ENCODE results near the gene SNRK.

Gene SNRK

DNA sequence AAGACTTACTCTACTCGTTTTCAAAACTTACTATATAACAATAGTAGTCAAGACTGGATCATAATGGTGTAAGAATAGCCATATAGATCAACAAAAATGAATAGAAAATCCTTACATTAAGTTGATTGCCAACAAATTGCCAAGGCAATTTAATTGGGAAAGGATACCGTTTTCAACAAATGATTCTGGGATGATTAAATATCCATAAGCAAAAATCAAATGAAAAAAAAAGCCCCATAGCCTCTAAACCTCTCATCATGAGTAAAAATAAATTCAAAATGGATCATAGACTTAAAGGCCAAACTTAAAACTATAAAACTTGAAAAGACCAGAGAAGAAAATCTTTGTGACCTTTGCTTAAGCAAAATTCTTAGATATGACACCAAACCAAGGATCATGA is 5.3 kb upstream of the SNRK start:
- Mint-ChIP-seq H3K27ac (ENCODE audit: low read depth) (no peak overlapping the region), H3K4me3 (no peak overlapping the region), H3K36me3 (ENCODE audit: insufficient read depth) (peaks cover 4% of the 10 kb centered on the region), H3K4me1 (peaks cover 5% of the 10 kb centered on the region), H3K9me3 (no peaks in the 10 kb centered on the region), H3K27me3 (peaks cover 23% of the 10 kb centered on the region)
- ATAC-seq (replicated peaks; ENCODE audit: extremely low read depth, poor library complexity, severe bottlenecking), result no peak
- DNase-seq (ENCODE audit: low spot score in 2 of 2), result no peak

DNA sequence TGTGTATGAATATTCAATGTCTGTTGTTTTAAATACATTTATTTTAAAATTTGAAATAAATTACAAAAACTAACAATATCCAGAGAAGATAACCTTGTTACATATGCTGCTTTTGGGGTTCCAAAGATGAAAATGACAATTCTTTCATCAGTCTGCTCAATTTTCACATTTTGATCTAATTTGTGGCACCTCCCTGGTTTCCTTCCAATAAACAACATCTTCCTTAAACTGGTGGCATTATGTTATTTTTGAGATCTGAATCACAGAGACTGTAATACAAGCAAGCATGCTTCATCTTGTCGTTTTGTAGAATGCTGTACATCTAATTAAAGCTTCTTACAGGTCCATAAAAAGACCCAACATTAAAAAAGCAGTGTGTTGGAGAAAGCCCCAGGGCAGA is 2.2 kb upstream of the SNRK start:
- DNase-seq (ENCODE audit: low spot score in 2 of 2) (no peak), ATAC-seq (replicated peaks; ENCODE audit: extremely low read depth, poor library complexity, severe bottlenecking) (no peak)
- no peaks in the 10 kb centered on the region for H3K9me3 Mint-ChIP-seq
- H3K4me1 Mint-ChIP-seq, result peaks cover 12% of the 10 kb centered on the region
- no peak overlapping the region for H3K27ac Mint-ChIP-seq (ENCODE audit: low read depth)
- H3K36me3 Mint-ChIP-seq (ENCODE audit: insufficient read depth), result peaks cover 24% of the 10 kb centered on the region
- H3K4me3 Mint-ChIP-seq, result no peak overlapping the region
- peaks cover 6% of the 10 kb centered on the region for H3K27me3 Mint-ChIP-seq

DNA sequence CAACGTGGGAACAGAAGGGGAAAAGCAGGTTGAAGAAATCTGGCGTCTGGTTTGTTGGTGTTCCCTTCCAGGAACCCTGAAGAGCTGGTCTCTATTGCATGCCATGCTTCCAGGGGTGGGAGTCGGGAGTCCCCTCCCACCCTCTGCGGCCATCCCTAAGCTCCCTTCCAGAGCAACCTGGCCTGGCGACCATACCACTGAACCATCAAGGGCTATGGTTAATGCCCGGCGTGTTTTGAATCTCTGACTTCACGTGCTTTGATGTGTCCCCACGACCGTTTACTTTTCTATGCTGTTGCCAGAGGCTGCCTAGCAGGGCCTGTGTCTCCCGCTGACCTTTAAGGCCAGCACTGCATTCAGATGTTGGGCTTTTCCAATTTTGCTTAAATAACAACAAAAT is 696 bp upstream of the SNRK start:
- Mint-ChIP-seq H3K9me3 (no peaks in the 10 kb centered on the region), H3K4me3 (peak overlapping the region; percentile 87), H3K36me3 (ENCODE audit: insufficient read depth) (peaks cover 33% of the 10 kb centered on the region), H3K27ac (ENCODE audit: low read depth) (peak overlapping the region; percentile 81), H3K27me3 (no peaks in the 10 kb centered on the region), H3K4me1 (peaks cover 27% of the 10 kb centered on the region)
- no peak for ATAC-seq (replicated peaks; ENCODE audit: extremely low read depth, poor library complexity, severe bottlenecking)
- no peak for DNase-seq (ENCODE audit: low spot score in 2 of 2)

DNA sequence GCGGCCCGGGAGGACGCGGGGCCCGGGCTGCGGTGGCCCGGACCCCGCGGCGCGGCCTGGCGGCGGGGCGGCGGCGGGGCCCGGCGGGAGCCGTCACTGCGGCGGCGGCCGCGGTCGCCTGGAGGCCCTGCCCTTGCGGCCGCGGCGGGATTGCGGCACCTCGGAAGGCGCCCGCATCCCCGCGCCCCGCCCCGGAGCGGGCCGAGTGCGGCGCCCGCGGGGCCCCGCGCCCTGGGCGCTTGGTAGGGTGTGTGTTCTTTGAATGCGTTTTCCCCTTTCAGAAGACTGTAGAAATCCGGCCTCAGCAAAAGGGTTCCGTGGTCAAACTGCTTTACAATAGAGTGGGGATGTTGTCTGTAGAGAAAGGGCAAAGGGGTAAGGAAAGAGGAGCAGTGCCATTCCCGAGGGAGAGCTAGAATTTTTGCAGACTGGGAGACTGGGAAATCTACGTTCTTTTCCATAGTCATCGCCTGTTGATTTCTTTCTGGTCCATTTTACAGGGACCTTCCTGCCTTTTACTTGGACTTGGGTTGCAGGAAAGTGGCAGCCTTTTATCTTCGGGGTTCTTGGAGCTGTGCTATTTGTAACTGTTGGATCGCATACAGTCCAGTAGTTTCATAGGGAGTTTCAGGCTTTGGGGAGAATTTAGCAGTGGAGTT is 630 bp downstream of the SNRK start:
- H3K27ac Mint-ChIP-seq (ENCODE audit: low read depth), result peak overlapping the region; percentile 90
- H3K36me3 Mint-ChIP-seq (ENCODE audit: insufficient read depth), result peaks cover 35% of the 10 kb centered on the region
- peak overlapping the region; percentile 87 for H3K4me3 Mint-ChIP-seq
- ATAC-seq (replicated peaks; ENCODE audit: extremely low read depth, poor library complexity, severe bottlenecking) (peak; percentile 12), DNase-seq (ENCODE audit: low spot score in 2 of 2) (no peak)
- H3K4me1 Mint-ChIP-seq, result peaks cover 40% of the 10 kb centered on the region
- H3K9me3 Mint-ChIP-seq, result no peaks in the 10 kb centered on the region
- no peaks in the 10 kb centered on the region for H3K27me3 Mint-ChIP-seq

DNA sequence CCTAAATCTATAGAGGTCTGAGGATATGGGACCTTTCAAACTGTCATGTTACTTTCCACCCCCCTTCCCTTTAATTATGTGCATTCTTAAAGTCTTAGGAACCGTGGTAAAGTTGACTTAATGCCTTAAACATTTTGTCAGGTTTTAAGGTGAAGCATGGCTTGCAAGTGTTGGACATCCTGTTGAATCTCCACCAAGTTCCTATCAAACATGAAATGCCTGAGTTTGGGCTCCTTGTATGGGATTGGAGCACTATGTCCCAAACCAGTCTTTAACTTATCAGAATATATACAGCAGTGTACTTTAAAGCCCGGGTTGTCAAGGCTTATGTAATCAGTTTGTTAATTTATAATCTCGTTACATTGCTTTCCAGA is 1.1 kb downstream of the SNRK start:
- H3K4me1 Mint-ChIP-seq, result peaks cover 46% of the 10 kb centered on the region
- peak overlapping the region; percentile 87 for H3K4me3 Mint-ChIP-seq
- DNase-seq (ENCODE audit: low spot score in 2 of 2) (no peak), ATAC-seq (replicated peaks; ENCODE audit: extremely low read depth, poor library complexity, severe bottlenecking) (no peak)
- no peaks in the 10 kb centered on the region for H3K9me3 Mint-ChIP-seq
- H3K27me3 Mint-ChIP-seq, result no peaks in the 10 kb centered on the region
- H3K36me3 Mint-ChIP-seq (ENCODE audit: insufficient read depth), result peaks cover 35% of the 10 kb centered on the region
- H3K27ac Mint-ChIP-seq (ENCODE audit: low read depth), result peak overlapping the region; percentile 90

DNA sequence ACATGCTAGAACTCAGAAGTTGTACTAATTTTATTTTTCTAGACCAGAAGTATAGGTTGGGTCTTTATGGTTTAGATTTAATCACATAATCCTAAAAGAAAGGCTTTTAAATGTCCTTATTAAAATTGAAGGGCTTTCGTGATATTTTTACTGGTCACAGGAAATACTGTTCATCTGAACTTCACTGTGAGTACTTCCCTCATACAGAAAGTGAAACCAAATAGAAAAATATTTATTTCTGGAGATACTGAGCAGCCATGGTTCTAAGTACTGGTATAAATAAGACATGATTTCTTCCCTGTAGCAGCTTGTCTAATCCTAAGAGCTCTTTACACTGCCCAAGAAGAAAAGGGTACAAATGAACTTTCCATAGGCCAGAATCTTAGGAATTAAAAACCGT is 2.0 kb downstream of the SNRK start:
- no peaks in the 10 kb centered on the region for H3K9me3 Mint-ChIP-seq
- H3K4me1 Mint-ChIP-seq, result peaks cover 54% of the 10 kb centered on the region
- H3K4me3 Mint-ChIP-seq, result peak overlapping the region; percentile 87
- H3K36me3 Mint-ChIP-seq (ENCODE audit: insufficient read depth), result peaks cover 38% of the 10 kb centered on the region
- no peaks in the 10 kb centered on the region for H3K27me3 Mint-ChIP-seq
- DNase-seq (ENCODE audit: low spot score in 2 of 2), result no peak
- H3K27ac Mint-ChIP-seq (ENCODE audit: low read depth), result peak overlapping the region; percentile 90
- peak; percentile 27 for ATAC-seq (replicated peaks; ENCODE audit: extremely low read depth, poor library complexity, severe bottlenecking)

DNA sequence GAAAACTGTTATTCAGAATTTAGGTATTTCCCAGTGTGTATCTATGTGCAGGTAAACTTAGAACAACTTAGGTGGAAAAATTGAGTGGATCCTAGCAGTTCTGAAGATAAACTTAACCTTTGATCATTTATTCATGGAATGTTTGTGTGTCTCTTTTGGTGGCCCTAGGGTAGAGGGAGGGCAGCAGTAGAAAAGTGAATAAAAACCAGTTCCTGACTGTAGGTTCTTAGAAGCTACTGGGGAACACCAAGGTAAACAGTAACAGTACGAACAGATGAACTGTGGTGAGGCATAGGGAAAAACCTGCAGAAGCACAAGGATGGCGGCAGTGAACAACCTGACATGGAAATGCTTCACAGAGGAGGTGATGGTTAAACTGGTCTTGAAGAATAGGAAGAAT is 2.5 kb downstream of the SNRK start:
- peaks cover 38% of the 10 kb centered on the region for H3K36me3 Mint-ChIP-seq (ENCODE audit: insufficient read depth)
- DNase-seq (ENCODE audit: low spot score in 2 of 2) (no peak), ATAC-seq (replicated peaks; ENCODE audit: extremely low read depth, poor library complexity, severe bottlenecking) (no peak)

DNA sequence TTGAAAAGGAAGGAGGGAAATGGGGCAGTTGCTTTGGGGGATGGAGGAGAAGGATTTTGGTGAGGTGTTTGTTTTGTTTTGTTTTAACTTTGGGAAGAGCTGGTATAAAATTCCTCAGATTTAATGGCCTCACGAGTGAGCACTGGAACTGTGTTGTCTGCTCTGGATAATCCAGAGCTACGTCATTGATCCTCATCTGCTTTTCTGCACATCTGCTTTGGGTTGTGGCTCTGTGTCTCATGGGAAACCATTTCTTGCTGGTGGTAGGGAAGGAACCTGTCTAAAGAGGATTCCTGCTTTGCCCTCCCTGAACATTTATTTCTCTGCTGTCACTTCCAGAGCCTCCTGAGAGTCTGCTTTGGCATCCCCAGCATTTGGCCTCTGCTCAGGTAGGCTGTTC is 3.1 kb downstream of the SNRK start:
- H3K4me1 Mint-ChIP-seq, result peaks cover 55% of the 10 kb centered on the region
- DNase-seq (ENCODE audit: low spot score in 2 of 2) (no peak), ATAC-seq (replicated peaks; ENCODE audit: extremely low read depth, poor library complexity, severe bottlenecking) (no peak)
- peak overlapping the region; percentile 90 for H3K27ac Mint-ChIP-seq (ENCODE audit: low read depth)
- peaks cover 38% of the 10 kb centered on the region for H3K36me3 Mint-ChIP-seq (ENCODE audit: insufficient read depth)
- H3K4me3 Mint-ChIP-seq, result peak overlapping the region; percentile 87
- H3K27me3 Mint-ChIP-seq, result no peaks in the 10 kb centered on the region
- no peaks in the 10 kb centered on the region for H3K9me3 Mint-ChIP-seq

More for the DNA sequence above, 2.5 kb downstream of the SNRK start:
- H3K4me3 Mint-ChIP-seq, result peak overlapping the region; percentile 87
- peaks cover 55% of the 10 kb centered on the region for H3K4me1 Mint-ChIP-seq
- H3K27ac Mint-ChIP-seq (ENCODE audit: low read depth), result peak overlapping the region; percentile 90
- no peaks in the 10 kb centered on the region for H3K9me3 Mint-ChIP-seq
- no peaks in the 10 kb centered on the region for H3K27me3 Mint-ChIP-seq

DNA sequence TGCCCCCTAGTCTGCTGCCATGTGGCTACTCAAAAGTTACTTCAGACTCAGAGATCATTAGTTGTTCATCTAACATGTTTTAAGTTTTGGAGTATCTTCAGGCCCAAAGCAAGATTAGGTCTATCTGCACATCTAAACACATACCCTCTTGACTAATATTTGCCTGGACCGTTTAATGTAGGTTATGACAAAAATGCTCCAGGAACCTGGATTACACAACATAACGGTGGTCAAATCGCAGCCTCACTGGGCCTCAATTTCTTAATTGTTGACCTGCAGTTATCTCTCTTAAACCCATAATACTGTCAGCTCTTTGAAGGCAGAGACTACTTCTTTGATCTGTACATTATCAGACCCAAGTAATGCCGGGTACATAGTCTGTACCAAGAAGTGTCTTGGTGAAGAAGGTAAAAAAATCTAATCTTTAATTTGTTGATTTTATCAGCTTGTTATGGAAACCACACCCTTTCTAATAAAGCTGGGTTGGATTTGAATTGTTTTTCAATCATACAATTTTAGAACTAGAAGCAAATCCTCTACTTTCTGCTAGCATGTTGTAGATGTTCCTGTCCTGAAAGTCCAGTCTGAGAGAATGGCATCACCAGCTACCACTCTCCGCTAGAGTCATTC is 3.6 kb downstream of the SNRK start:
- Mint-ChIP-seq H3K36me3 (ENCODE audit: insufficient read depth) (peaks cover 38% of the 10 kb centered on the region), H3K9me3 (no peaks in the 10 kb centered on the region), H3K27ac (ENCODE audit: low read depth) (peak overlapping the region; percentile 90), H3K27me3 (no peaks in the 10 kb centered on the region), H3K4me3 (peak overlapping the region; percentile 87), H3K4me1 (peaks cover 57% of the 10 kb centered on the region)
- no peak for ATAC-seq (replicated peaks; ENCODE audit: extremely low read depth, poor library complexity, severe bottlenecking)
- DNase-seq (ENCODE audit: low spot score in 2 of 2), result no peak

DNA sequence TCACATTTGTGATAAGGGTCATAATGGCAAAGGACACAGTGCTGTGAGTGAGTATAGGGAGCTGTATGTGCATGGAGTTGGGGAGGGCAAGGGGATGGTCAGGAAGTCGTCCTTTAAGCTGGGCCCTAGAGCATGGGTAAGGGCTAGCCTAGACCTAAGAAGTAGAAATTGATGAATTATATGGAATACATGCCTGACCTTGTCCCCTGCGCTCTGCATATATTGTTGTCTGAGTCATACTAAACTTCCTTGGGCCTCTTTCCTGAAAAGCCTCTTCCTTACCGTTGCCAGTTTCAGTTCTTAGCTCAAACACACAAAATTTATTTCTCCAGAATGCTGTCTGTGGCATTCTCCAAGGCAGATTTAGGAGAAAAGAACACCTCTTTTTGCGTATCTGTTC is 4.6 kb downstream of the SNRK start:
- Mint-ChIP-seq H3K4me3 (peak overlapping the region; percentile 87), H3K9me3 (no peaks in the 10 kb centered on the region), H3K4me1 (peaks cover 56% of the 10 kb centered on the region), H3K36me3 (ENCODE audit: insufficient read depth) (peaks cover 34% of the 10 kb centered on the region), H3K27me3 (no peaks in the 10 kb centered on the region), H3K27ac (ENCODE audit: low read depth) (peak overlapping the region; percentile 90)
- DNase-seq (ENCODE audit: low spot score in 2 of 2) (no peak), ATAC-seq (replicated peaks; ENCODE audit: extremely low read depth, poor library complexity, severe bottlenecking) (no peak)

DNA sequence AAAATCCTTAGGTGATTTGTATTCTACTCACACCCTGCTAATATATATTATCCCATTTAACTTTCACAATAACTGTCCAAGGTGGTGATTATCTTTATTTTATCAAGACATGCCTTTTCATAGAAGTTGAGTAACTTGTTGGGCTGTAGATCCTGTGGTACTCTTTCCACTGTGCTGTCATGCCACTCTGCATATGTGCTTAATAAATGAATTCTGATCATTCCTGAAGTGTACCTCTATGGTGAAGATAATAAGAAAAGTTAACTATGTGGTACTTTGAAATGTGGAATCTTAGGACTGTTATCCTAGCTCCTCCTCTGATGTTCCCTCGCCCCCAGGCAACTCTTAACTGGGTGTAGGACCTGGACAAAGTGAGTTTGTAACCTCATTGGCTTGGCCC is 5.2 kb downstream of the SNRK start:
- Mint-ChIP-seq H3K36me3 (ENCODE audit: insufficient read depth) (peaks cover 30% of the 10 kb centered on the region), H3K4me1 (peaks cover 58% of the 10 kb centered on the region), H3K4me3 (peak overlapping the region; percentile 87), H3K27me3 (no peaks in the 10 kb centered on the region), H3K9me3 (no peaks in the 10 kb centered on the region), H3K27ac (ENCODE audit: low read depth) (peak overlapping the region; percentile 90)
- DNase-seq (ENCODE audit: low spot score in 2 of 2) (no peak), ATAC-seq (replicated peaks; ENCODE audit: extremely low read depth, poor library complexity, severe bottlenecking) (no peak)

DNA sequence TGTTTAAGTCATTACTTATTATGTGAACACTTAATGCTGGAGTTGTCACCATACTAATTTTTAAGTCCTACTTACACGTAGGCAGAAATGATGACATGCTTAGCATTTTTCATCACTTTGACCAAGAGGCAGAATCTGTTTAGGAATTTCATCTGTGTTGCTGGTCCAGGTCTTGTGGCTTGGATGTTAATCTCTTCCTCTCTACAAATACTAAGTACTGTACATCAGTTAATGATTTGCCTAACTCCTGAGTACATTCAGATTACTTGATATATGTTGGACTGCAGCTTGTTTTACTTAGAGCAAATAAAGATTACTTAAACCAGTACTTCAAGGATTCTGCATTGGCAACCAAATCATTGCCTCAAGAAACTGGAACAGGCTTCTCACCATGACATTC is 8.6 kb downstream of the SNRK start:
- no peaks in the 10 kb centered on the region for H3K27me3 Mint-ChIP-seq
- no peaks in the 10 kb centered on the region for H3K9me3 Mint-ChIP-seq
- peaks cover 73% of the 10 kb centered on the region for H3K4me1 Mint-ChIP-seq
- DNase-seq (ENCODE audit: low spot score in 2 of 2) (no peak), ATAC-seq (replicated peaks; ENCODE audit: extremely low read depth, poor library complexity, severe bottlenecking) (no peak)
- peak overlapping the region; percentile 56 for H3K27ac Mint-ChIP-seq (ENCODE audit: low read depth)
- H3K4me3 Mint-ChIP-seq, result peak overlapping the region; percentile 27
- peaks cover 17% of the 10 kb centered on the region for H3K36me3 Mint-ChIP-seq (ENCODE audit: insufficient read depth)

DNA sequence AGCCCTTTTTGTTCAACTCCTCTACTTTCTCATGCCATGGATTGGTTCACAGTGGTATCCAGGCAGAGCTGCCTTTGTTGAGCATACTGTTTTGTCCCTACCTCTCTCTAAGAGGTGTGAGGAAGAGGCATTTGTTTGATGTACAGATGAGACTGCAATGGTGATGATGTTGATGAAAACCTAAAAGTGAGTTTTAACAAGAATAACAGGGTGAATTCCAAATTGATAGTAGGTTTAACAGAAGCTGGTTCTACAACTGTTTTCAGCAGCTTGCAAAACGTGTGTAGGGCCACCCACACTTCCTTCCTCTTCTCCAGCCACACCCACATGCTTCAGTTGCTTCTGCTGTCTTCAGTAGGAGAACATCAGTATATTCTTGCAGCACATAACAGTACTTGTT is 10.2 kb downstream of the SNRK start:
- no peaks in the 10 kb centered on the region for H3K27me3 Mint-ChIP-seq
- peak; percentile 38 to 58 for DNase-seq (ENCODE audit: low spot score in 2 of 2)

More for the DNA sequence above, 10.2 kb downstream of the SNRK start:
- Mint-ChIP-seq H3K9me3 (no peaks in the 10 kb centered on the region), H3K36me3 (ENCODE audit: insufficient read depth) (peaks cover 14% of the 10 kb centered on the region), H3K27ac (ENCODE audit: low read depth) (peak overlapping the region; percentile 56), H3K4me1 (peaks cover 57% of the 10 kb centered on the region), H3K4me3 (peak overlapping the region; percentile 54)
- ATAC-seq (replicated peaks; ENCODE audit: extremely low read depth, poor library complexity, severe bottlenecking), result peak; percentile 95
